ENCODE data around the gene TPK1. TPM values are rescaled to one million over a fixed set of nuclear protein-coding genes. Genes with fewer than 3 reads are reported as not detected.

The TPK1 gene
- total and polyA plus RNA-seq, 2 of the 8 experiments (the other 6 are each of a cell fraction or from before 2014, with no cell fraction given) = 1.9 to 2.7 TPM

DNA sequence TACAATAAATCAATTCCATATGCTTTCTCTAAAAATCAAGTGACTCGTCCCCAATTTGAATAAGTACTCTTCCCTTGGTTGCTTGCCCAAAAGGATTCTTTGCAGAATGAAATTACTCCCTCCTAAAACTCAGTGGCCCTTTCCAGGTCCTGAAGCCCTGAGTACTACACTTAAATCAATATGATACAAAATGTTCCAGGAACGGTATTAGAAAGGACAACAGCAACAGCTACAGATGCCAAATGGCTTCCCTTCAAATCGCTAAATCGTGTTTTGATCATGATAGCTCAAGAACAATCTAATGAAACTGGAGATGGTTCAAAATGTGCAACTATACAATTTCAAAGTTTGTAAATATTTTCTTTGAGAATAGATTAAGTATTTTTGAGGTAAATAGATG lies 59.4 kb downstream of the TPK1 start:
- Histone ChIP-seq H3K9me3 (ENCODE audit: insufficient read depth in 2 of 2, low read depth in 1 of 2, low read length in 1 of 2) (peaks cover 0 to 6% of the 10 kb centered on the region in 2 experiments; a peak in 1 of 4 replicates), H3K27ac (ENCODE audit: low read depth, low read length) (no peak overlapping the region), H2AK5ac (ENCODE audit: low read depth, low read length) (no peak overlapping the region), H2BK120ac (replicated peaks; ENCODE audit: low read depth, low read length) (no peak overlapping the region), H3K23me2 (ENCODE audit: low read depth, low read length) (no peaks in the 10 kb centered on the region), H3K36me3 (ENCODE audit: control insufficient read depth in 2 of 4, insufficient read depth in 4 of 4, low read length in 3 of 4) (no peaks in the 10 kb centered on the region; a peak in 1 of 8 replicates), H3K4ac (replicated peaks; ENCODE audit: insufficient read length, low read depth, low read length) (no peak overlapping the region), H3K14ac (ENCODE audit: insufficient read length) (no peak overlapping the region), H2BK15ac (ENCODE audit: low read length) (no peak overlapping the region), H3K23ac (ENCODE audit: insufficient read length) (no peak overlapping the region), H3K4me3 (ENCODE audit: extremely low read depth in 1 of 4, insufficient read depth in 2 of 4, low read depth in 3 of 4, low read length in 4 of 4) (no peak overlapping the region), H2BK5ac (ENCODE audit: low read depth, low read length) (no peak overlapping the region), H4K5ac (ENCODE audit: insufficient read length, low read depth, low read length) (no peak overlapping the region), H3K27me3 (replicated peaks in 1 of 4; ENCODE audit: control insufficient read depth in 3 of 4, extremely low read depth in 1 of 4, insufficient read depth in 3 of 4, low read length in 3 of 4) (no peaks in the 10 kb centered on the region), H3K79me2 (ENCODE audit: control insufficient read depth in 1 of 2, insufficient read depth in 2 of 2, low read length in 2 of 2) (no peaks in the 10 kb centered on the region), H2BK12ac (ENCODE audit: low read depth, low read length) (no peak overlapping the region), H3K4me2 (ENCODE audit: insufficient read depth in 1 of 2, low read depth in 2 of 2, low read length in 2 of 2) (no peak overlapping the region), H2BK20ac (ENCODE audit: low read length) (no peak overlapping the region), H3K18ac (ENCODE audit: extremely low read depth, low read length) (no peak overlapping the region), H3K9ac (replicated peaks in 1 of 4; ENCODE audit: extremely low read depth in 1 of 4, low read depth in 3 of 4, low read length in 3 of 4) (no peak overlapping the region), H3K4me1 (replicated peaks in 1 of 4; ENCODE audit: control insufficient read depth in 3 of 4, insufficient read depth in 4 of 4, low read length in 3 of 4) (no peaks in the 10 kb centered on the region), H2AFZ (ENCODE audit: low read length) (no peak overlapping the region), H4K20me1 (replicated peaks in 1 of 2; ENCODE audit: control insufficient read depth in 1 of 2, insufficient read depth in 2 of 2, low read length in 2 of 2) (no peaks in the 10 kb centered on the region), H3K56ac (replicated peaks; ENCODE audit: insufficient read length, low read depth, low read length) (no peak overlapping the region), H4K91ac (replicated peaks; ENCODE audit: insufficient read length, low read length) (no peak overlapping the region), H4K8ac (ENCODE audit: extremely low read depth, insufficient read depth, low read length) (no peak overlapping the region), H3K79me1 (ENCODE audit: low read depth, low read length) (no peaks in the 10 kb centered on the region)
- DNase-seq (ENCODE audit: low read depth in 1 of 2, low spot score in 2 of 2) (no peak), FAIRE-seq (no peak)
- ChIA-PET POLR2A (ENCODE audit: partially characterized antibody) (no interaction called here), CTCF (ENCODE audit: partially characterized antibody) (interaction anchor here (1.0 to 3.1 kb wide), 2 partner anchors 9 to 13 kb away, joined by 3 to 9 read pairs; no protein-coding TSS in a partner anchor)
- 90% methylated on average over 4 of the region's 4 CpGs; no CpG with 5 or more reads in 1 of the 2 experiments for WGBS, 2 experiments (ENCODE audit: extremely low coverage in 1 of 2, insufficient coverage in 1 of 2, insufficient read length in 1 of 2, insufficient replicate concordance in 2 of 2, low coverage in 1 of 2, low lambda C conversion rate in 2 of 2, missing lambda C conversion rate in 1 of 2)
- TF ChIP-seq ASH2L (IDR thresholded peaks at IDR 0.05; ENCODE audit: low read length) = no peak
- TF ChIP-seq PHF8 (conservative IDR thresholded peaks at IDR 0.05; ENCODE audit: low read depth, low read length) = no peak
- TF ChIP-seq SAP30 (IDR thresholded peaks at IDR 0.05; ENCODE audit: insufficient read depth, insufficient replicate concordance, low read length) = no peak
- TF ChIP-seq, protein P1, sequence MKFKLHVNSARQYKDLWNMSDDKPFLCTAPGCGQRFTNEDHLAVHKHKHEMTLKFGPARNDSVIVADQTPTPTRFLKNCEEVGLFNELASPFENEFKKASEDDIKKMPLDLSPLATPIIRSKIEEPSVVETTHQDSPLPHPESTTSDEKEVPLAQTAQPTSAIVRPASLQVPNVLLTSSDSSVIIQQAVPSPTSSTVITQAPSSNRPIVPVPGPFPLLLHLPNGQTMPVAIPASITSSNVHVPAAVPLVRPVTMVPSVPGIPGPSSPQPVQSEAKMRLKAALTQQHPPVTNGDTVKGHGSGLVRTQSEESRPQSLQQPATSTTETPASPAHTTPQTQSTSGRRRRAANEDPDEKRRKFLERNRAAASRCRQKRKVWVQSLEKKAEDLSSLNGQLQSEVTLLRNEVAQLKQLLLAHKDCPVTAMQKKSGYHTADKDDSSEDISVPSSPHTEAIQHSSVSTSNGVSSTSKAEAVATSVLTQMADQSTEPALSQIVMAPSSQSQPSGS (IDR thresholded peaks at IDR 0.05; ENCODE audit: low read length) = no peak
- no peak for TF ChIP-seq RBBP5 (IDR thresholded peaks at IDR 0.05; ENCODE audit: borderline replicate concordance, low read depth, low read length)
- TF ChIP-seq TAF1 (IDR thresholded peaks at IDR 0.05; ENCODE audit: low read depth, low read length) = no peak
- TF ChIP-seq SIX5 (IDR thresholded peaks at IDR 0.05; ENCODE audit: low read depth, low read length) = no peak
- no peak for TF ChIP-seq BCL11A (IDR thresholded peaks at IDR 0.05; ENCODE audit: low read depth in 2 of 2, low read length in 2 of 2)
- TF ChIP-seq, protein P2, sequence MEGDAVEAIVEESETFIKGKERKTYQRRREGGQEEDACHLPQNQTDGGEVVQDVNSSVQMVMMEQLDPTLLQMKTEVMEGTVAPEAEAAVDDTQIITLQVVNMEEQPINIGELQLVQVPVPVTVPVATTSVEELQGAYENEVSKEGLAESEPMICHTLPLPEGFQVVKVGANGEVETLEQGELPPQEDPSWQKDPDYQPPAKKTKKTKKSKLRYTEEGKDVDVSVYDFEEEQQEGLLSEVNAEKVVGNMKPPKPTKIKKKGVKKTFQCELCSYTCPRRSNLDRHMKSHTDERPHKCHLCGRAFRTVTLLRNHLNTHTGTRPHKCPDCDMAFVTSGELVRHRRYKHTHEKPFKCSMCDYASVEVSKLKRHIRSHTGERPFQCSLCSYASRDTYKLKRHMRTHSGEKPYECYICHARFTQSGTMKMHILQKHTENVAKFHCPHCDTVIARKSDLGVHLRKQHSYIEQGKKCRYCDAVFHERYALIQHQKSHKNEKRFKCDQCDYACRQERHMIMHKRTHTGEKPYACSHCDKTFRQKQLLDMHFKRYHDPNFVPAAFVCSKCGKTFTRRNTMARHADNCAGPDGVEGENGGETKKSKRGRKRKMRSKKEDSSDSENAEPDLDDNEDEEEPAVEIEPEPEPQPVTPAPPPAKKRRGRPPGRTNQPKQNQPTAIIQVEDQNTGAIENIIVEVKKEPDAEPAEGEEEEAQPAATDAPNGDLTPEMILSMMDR (IDR thresholded peaks at IDR 0.05; ENCODE audit: control extremely low read depth in 1 of 3, insufficient read depth in 1 of 3, low read depth in 1 of 3, low read length in 3 of 3) = no peak
- no peak for TF ChIP-seq POLR2AphosphoS5 (IDR thresholded peaks at IDR 0.05; ENCODE audit: low read depth, low read length)

Data from H1 (cell line).